IPS-18c (cell line): ENCODE results near the gene MYO9A.
"Not testable (repeated sequence)": the region's sequence is repeated elsewhere in the genome, so short reads cannot be mapped to it uniquely, and the experiment has no call there.

Source experiments
- H3K4me3 ChIP-seq: 2 replicates; pipeline ENCODE4 v1.7.0; 2013; ENCODE audit warnings: low read depth, mild to moderate bottlenecking, low read length, moderate library complexity; ENCODE audit not compliant: insufficient read depth
- H3K9me3 ChIP-seq: one replicate; pipeline ENCODE4 v1.6.1; 2013; ENCODE audit warnings: mild to moderate bottlenecking, low read length, moderate library complexity; ENCODE audit not compliant: control insufficient read depth, insufficient read depth

MYO9A gene

DNA sequence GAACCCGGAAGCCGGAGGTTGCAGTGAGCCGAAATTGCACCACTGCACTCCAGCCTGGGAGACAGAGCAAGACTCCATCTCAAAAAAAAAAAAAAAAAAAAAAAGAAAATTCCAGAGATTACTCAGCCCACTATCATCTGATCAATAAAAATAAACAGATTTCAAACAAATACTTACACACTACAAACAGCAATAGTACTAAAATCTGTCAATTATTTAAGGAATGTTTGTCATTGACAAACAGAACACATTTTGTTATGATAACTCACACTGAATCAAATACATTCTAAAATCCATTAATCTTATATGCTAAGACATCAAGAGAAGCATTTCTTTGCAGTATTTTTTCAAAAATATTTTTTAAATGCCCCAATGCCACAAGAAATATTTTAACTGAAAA is 7.6 kb downstream of the MYO9A start:
- no peaks in the 10 kb centered on the region for H3K9me3 ChIP-seq
- H3K4me3 ChIP-seq: no peak overlapping the region

DNA sequence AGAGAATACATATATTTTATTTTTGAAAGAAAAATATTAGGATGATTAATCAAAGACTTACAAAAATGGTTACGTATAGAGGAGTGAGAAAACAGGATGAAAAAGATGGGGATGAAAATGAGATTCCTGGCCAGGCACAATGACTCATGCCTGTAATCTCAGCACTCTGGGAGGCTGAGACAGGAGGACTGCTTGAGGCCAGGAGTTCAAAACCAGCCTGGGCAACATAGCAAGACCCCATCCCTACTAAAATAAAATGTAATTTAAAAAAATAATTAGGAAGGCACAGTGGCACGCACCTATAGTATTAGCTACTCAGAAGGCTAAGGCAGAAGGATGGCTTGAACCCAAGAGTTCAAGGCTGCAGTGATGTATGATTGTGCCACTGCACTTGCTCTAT is 11.9 kb downstream of the MYO9A start:
- Histone ChIP-seq H3K4me3 (no peak overlapping the region), H3K9me3 (no peaks in the 10 kb centered on the region)

DNA sequence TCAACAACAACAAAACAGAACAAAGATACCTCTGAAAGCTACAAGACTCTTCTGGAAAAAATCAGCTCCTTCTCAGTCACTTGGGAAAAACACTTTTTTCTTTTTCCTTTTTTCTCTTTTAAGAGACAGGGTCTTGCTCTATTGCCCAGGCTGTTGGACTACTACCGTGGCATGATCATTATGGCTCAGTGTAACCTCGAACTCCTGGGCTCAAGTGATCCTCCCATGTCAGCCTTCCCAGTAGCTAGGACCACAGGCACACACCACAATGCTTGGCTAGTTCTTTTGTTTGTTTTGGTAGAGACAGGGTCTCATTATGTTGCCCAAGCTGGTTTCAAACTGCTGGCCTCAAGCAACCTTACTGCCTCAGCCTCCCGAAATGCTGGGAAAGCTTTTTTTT is 12.8 kb downstream of the MYO9A start:
- Histone ChIP-seq H3K4me3 (no peak overlapping the region), H3K9me3 (no peaks in the 10 kb centered on the region)

DNA sequence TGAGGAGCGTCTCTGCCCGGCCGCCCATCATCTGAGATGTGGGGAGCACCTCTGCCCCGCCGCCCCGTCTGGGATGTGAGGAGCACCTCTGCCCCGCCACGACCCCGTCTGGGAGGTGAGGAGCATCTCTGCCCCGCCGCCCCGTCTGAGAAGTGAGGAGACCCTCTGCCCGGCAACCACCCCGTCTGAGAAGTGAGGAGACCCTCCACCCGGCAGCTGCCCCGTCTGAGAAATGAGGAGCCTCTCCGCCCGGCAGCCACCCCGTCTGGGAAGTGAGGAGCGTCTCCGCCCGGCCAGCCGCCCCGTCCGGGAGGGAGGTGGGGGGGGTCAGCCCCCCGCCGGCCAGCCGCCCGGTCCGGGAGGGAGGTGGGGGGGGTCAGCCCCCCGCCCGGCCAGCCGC is 17.4 kb downstream of the MYO9A start:
- not testable (repeated sequence) for H3K9me3 ChIP-seq, H3K4me3 ChIP-seq

DNA sequence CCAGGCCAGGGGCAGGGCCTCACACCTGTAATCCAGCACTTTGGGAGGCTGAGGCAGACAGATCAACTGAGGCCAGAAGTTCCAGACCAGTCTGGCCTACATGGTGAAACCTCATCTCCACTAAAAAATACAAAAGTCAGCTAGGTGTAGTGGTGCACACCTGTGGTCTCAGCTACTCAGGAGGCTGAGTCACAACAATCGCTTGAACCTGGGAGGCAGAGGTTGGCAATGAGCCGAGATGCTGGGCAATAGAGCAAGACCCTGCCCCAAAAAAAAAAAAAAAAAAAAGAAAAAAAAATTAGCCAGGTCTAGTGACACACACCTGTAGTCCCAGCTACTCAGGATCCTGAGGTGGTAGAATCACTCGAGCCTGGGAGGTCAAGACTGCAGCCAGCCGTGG is 18.8 kb downstream of the MYO9A start:
- Histone ChIP-seq H3K9me3 (no peaks in the 10 kb centered on the region), H3K4me3 (no peak overlapping the region)

DNA sequence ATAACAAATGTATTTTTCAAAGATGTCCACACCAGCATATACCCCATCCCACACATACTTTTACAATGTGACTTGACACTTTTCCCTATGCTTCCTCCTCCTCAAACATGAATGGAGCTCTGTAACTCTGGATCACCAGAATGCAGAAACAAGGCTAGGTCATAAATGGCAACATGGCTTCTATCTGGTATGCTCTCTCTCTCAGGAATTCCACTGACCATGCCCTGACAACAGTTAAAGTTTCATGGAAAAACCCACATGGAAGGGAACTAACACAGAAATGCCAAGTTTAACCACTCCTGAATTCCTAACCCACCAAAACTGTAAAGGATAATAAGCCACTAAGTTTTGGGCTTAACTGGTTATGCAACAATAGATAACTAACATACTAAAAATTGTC is 19.9 kb downstream of the MYO9A start:
- Histone ChIP-seq H3K9me3 (no peaks in the 10 kb centered on the region), H3K4me3 (no peak overlapping the region)

DNA sequence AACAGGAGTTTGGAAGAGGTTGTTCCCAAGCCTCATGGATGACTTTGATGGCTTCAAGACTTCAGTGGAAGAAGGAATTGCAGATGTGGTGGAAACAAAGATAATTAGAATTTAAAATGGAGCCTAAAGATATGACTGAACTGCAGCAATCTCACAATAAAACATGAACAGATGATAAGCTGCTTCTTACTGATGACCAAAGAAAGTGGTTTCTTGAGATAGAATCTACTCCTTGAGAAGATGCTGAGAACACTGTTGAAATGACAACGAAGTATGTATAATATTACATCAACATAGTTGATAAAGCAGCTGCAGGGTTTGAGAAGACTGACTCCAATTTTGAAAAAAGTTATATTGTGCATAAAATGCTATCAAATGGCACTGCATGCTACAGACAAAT is 21.2 kb downstream of the MYO9A start:
- H3K9me3 ChIP-seq: no peaks in the 10 kb centered on the region
- no peak overlapping the region for H3K4me3 ChIP-seq

DNA sequence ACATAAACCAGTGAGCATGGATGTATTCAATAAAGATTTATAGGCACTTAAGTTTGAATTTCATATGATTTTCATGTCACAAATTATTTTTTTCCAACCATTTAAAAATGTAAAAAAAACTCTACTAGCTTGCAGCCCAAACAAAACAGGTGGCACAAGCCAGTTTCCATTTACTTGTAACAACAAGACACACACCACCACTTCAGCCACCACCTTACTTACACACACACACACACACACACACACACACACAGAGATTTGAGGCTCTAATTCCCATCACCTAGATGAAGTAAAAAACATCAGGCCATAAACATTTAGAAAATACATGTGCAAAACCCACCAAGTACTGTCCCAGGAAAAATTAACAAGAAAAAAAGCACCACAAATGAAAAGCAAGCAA is 25.3 kb downstream of the MYO9A start:
- no peak overlapping the region for H3K4me3 ChIP-seq
- no peaks in the 10 kb centered on the region for H3K9me3 ChIP-seq

DNA sequence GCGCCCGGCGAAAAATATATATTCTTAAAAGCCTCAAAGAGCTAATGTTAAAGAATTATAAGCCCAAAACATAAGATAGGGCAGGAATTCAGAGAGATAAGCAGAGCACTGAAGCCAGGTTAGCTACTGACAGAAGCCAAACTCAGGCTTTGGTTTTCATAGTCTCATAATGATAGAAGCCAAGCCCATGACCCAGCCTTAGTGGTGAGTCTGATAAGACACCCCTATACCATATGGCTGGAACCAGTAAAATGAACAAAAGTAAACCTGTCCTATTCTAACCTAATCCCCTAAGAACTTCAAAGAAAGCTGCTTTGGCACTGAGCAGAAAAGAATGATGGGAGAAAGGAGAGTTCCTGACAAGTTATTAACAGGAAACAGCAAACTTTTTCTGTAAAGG is 25.9 kb downstream of the MYO9A start:
- Histone ChIP-seq H3K4me3 (no peak overlapping the region), H3K9me3 (peaks cover 2% of the 10 kb centered on the region)

DNA sequence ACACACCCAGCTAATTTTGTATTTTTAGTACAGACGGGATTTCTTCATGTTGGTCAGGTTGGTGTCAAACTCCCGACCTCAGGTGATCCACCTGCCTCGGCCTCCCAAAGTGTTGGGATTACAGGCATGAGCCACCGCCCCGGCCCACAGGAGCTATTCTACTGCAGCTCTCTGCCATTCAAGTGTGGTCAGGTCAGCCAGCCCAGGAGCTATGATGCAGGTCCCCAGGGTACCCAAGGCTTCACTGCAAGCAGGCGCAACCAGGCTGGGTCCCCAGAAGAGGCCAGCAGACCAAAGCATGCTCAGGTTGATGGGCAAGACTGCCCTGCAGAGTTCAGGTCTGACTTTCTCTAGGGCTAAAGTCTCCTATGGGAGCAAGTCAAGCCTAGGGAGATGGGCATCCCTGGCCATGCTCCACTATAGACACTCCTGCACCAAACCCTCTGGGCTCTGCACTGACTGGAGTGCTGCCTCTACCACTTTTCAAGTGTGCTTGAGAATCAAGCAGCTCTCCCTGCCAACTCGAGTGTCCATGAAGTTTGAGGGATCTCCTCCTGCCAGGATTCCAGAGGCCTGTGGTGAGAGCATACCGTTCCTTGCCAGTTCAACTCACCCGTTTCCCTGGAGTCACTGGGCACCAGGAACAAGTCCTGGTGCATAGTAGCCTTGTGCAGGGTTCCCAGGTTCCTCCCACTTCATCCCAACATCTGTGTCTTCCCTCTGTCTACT is 30.9 kb downstream of the MYO9A start:
- Histone ChIP-seq H3K4me3 (no peak overlapping the region), H3K9me3 (peaks cover 3% of the 10 kb centered on the region)

DNA sequence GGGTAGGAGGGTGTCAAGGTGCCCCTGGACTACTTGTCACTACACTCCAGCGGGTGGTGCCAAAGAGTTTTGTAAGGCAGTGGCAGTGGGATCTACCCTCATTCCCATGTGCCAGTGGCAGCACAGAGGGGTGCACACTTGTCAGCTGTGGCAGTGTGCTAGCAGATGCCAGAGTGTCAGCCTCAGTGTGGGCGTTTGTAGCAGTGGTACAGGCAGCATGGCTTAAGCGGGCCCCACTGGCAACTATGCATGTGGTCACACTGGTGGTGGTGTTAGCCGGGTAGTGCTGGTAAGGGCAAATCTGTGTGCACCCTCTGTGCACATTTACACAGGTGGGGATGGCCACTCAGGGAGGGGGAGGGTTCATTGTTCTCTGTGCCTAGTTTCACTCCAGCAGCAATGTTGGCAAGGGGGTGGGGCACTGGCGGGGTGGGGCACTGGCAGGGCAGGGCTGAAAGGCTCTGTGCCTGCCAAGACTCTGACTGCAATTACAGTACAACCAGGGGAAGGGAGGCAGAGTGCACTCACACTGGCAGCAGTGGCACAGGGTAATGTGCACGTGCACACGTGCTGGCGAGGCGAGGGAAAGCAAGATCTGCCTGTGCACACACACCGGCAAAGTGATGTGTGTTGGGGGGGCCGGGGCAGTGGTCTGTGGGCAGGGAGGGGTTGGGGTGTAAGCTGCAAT is 31.8 kb downstream of the MYO9A start:
- Histone ChIP-seq H3K4me3 (no peak overlapping the region), H3K9me3 (peaks cover 3% of the 10 kb centered on the region)

DNA sequence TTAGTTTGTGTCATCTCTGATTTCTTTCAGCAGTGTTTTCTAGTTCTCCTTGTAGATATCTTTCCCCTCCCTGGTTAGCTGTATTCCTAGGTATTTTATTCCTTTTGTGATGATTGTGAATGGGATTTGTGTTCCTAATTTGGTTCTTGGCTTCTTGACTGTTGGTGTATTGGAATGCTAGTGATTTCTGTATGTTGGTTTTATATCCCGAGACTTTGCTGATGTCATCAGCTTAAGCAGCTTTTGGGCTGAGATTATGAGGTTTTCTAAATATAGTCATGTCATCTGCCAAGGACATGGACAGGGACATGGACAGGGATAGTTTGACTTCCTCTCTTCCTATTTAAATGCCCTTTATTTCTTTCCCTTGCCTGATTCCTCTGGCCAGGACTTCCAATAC is 35.8 kb downstream of the MYO9A start:
- Histone ChIP-seq H3K9me3 (peaks cover 3% of the 10 kb centered on the region), H3K4me3 (no peak overlapping the region)

DNA sequence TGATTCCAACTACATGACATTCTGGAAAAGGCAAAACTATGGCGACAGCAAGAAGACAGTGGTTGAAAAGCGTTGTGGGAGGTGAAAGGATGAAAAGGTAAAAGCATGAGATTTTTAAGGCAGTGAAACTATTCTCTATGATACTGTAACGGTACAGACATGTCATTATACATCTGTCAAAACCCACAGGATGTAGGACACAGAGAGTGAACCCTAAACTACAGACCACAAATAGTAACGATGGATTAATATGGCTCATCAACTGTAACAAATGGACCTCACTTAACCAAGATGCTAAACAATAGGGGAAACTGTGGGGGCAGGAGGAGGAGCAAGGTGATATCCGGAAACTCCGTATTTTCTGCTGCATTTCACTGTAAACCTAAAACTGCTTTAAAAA is 39.1 kb downstream of the MYO9A start:
- H3K4me3 ChIP-seq: no peak overlapping the region

DNA sequence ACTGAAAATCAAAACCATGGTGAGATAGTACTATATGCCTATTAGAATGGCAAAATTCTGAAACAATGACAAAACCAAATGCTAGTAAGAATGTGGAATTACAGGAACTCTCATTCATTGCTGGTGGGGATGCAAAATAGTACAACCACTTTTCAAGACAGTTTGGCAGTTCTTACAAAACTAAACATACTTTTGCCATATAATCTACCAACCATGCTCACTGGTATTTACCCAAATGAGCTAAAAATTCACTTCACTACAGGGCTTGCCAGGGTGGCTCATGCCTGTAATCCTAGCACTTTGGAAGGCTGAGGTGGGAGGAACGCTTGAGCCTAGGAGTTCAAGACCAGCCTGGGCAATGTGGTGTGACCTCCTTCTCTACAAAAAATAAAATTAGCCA is 40.0 kb downstream of the MYO9A start:
- Histone ChIP-seq H3K4me3 (no peak overlapping the region), H3K9me3 (no peaks in the 10 kb centered on the region)

More for the DNA sequence above, 39.1 kb downstream of the MYO9A start:
- no peaks in the 10 kb centered on the region for H3K9me3 ChIP-seq

DNA sequence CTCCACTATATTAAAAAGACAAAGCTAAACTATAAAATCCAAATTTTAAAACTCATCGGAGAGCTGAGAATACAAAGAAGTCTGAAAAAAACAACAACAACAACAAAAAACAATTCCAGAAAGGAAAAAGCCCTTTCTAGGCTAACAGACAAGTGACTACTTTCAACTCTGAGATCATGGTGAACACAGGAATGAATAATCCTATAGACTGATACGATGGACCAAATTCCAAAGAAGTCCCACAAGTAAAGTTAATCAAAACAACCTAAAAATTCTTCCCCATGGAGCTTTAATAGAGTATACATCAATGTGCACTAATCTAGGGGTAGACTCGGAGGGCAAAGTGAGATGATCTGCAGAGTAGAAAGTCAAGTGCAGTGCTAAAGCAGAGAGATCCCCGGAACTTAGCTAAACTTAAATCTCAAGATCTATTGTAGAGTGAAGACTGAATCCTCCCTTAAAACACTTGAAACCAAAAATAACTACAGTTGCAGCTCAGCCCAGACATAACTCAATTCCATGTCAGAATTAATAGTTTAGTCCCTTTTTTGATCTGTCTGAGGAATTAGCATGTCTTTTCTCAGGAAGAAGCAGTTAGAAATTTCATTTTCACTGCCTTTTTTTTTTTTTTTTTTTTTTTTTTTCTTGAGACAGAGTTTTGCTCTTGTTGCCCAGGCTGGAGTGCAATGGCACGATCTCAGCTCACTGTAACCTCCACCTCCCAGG is 43.5 kb downstream of the MYO9A start:
- Histone ChIP-seq H3K9me3 (no peaks in the 10 kb centered on the region), H3K4me3 (no peak overlapping the region)

DNA sequence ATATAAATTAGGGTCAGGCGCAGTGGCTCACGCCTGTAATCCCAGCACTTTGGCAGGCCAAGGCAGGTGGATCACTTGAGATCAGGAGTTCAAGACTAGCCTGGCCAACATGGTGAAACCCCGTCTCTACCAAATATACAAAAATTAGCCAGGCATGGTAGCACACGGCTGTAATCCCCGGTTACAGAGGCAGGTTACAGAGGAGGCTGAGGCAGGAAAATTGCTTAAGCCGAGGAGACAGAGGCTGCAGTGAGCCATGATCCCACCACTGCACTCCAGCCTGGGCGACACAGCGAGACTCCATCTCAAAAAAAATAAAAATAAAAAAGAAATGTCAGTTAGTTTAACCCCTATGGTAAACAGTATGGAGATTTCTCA is 46.5 kb downstream of the MYO9A start:
- not testable (repeated sequence) for H3K4me3 ChIP-seq, H3K9me3 ChIP-seq

DNA sequence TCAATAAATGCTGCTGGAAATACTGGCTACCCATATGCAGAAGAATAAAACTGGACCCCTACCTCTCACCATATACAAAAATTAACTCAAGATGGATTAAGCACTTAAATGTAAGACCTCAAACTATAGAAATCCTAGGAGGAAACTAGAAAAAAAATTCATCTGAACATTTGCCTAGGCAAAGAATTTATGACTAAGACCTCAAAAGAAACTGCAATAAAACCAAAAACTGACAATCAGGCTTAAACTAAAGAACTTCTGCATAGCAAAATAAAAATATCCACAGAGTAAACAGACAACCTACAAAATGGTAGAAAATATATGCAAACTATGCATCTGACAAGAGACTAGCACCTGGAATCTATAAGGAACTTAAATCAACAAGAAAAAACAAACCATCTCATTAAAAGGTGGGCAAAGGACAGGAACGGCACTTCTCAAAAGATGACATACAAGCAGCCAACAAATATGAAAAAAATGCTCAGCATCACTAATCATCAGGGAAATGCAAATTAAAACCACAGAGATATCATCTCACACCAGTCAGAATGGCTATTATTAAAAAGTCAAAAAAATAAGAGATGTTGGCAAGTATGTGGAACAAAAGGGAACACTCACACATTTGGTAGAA is 47.0 kb downstream of the MYO9A start:
- H3K4me3 ChIP-seq: no peak overlapping the region

DNA sequence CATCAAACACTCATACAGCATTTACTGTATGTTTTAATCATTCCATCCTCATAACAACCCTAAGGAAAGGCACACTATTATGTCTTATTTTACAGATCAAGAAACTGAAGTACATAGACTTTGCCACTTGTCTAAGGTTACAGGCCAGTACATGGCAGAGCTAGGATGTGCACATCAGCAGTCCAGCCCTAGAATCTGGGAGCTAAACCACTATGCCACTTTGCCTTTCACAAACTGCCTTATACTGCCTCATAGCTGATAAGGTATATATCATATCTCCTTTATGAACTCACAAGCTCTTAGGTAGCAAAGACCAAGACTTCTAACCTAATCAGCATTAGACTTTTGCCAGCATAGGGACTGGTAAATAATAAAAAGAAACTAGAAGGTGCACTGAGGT is 49.1 kb downstream of the MYO9A start:
- H3K4me3 ChIP-seq: no peak overlapping the region

More for the DNA sequence above, 47.0 kb downstream of the MYO9A start:
- no peaks in the 10 kb centered on the region for H3K9me3 ChIP-seq

More for the DNA sequence above, 49.1 kb downstream of the MYO9A start:
- H3K9me3 ChIP-seq: no peaks in the 10 kb centered on the region
